ENCODE results near the gene CLIC3.
"Not testable (repeated sequence)": the region's sequence is repeated elsewhere in the genome, so short reads cannot be mapped to it uniquely, and the experiment has no call there.

The CLIC3 gene

GRCh38 chr9:136996361-136997292, at the start of gene CLIC3:
Gene CLIC3, minus strand, starts transcription at chr9:136996568. Its CDS starts 25 bp downstream, at chr9:136996543.
- peak; percentile 51 for DNase-seq (ENCODE audit: low spot score)

- no peak for DNase-seq (ENCODE audit: low spot score)
These were observed 49.1 kb upstream of the CLIC3 start for GRCh38 chr9:137045294-137046087.

GRCh38 chr9:137044502-137045177, 48.3 kb upstream of the CLIC3 start:
- no peak for DNase-seq (ENCODE audit: low spot score)

GRCh38 chr9:137044037-137044436, 47.7 kb upstream of the CLIC3 start:
- DNase-seq (ENCODE audit: low spot score), result no peak

- DNase-seq (ENCODE audit: low spot score), result no peak
These were observed 46.7 kb upstream of the CLIC3 start for GRCh38 chr9:137042751-137043727.

GRCh38 chr9:137041124-137041523, 44.8 kb upstream of the CLIC3 start:
- no peak for DNase-seq (ENCODE audit: low spot score)

- no peak for DNase-seq (ENCODE audit: low spot score)
These were observed 44.2 kb upstream of the CLIC3 start for GRCh38 chr9:137040568-137040967.

GRCh38 chr9:137039611-137040366, 43.4 kb upstream of the CLIC3 start:
- no peak for DNase-seq (ENCODE audit: low spot score)

GRCh38 chr9:137038916-137039315, 42.5 kb upstream of the CLIC3 start:
- no peak for DNase-seq (ENCODE audit: low spot score)

- DNase-seq (ENCODE audit: low spot score), result no peak
These were observed 41.1 kb upstream of the CLIC3 start for GRCh38 chr9:137037483-137037882.

- no peak for DNase-seq (ENCODE audit: low spot score)
These were observed 40.7 kb upstream of the CLIC3 start for GRCh38 chr9:137037035-137037434.

GRCh38 chr9:137035937-137036336, 39.6 kb upstream of the CLIC3 start:
- DNase-seq (ENCODE audit: low spot score), result no peak

- DNase-seq (ENCODE audit: low spot score), result no peak
These were observed 39.1 kb upstream of the CLIC3 start for GRCh38 chr9:137035507-137035834.

GRCh38 chr9:137034709-137035506, 38.5 kb upstream of the CLIC3 start:
- DNase-seq (ENCODE audit: low spot score), result peak; percentile 87

- no peak for DNase-seq (ENCODE audit: low spot score)
These were observed 37.8 kb upstream of the CLIC3 start for GRCh38 chr9:137034039-137034708.

- DNase-seq (ENCODE audit: low spot score), result not testable (repeated sequence)
These were observed 37.1 kb upstream of the CLIC3 start for GRCh38 chr9:137033481-137033880.

GRCh38 chr9:137032858-137033257, 36.5 kb upstream of the CLIC3 start:
- peak; percentile 30 for DNase-seq (ENCODE audit: low spot score)

- peak; percentile 31 for DNase-seq (ENCODE audit: low spot score)
These were observed 35.7 kb upstream of the CLIC3 start, which contains the start of gene FUT7 for GRCh38 chr9:137031904-137032640. Gene FUT7, minus strand, starts transcription at chr9:137032088. Its CDS starts 97 bp downstream, at chr9:137031991.

Measured in CD4-positive, alpha-beta T cell treated with Interleukin-15 for 4 hours (primary cell).